Measurements from ENCODE around the gene SERPINB6. TPM values are rescaled to one million over a fixed set of nuclear protein-coding genes. Genes with fewer than 3 reads are reported as not detected.

Gene SERPINB6
- polyA plus RNA-seq, 3 donors: 117 to 208 (median 200) TPM

GRCh38 chr6:2988426-2989331, 17.3 kb upstream of the SERPINB6 start:
- Histone ChIP-seq H3K36me3 (replicated peaks in 1 of 2; ENCODE audit: control insufficient read depth in 1 of 2, insufficient read depth in 2 of 2, low read length in 2 of 2) (no peaks in the 10 kb centered on the region), H3K27ac (ENCODE audit: low read depth in 1 of 2, low read length in 2 of 2) (peak overlapping the region; percentile 82 to 94), H3K79me2 (ENCODE audit: insufficient read depth, low read length) (peaks cover 8% of the 10 kb centered on the region), H3K4me1 (ENCODE audit: control insufficient read depth in 1 of 2, insufficient read depth in 2 of 2, low read length in 2 of 2) (peaks cover 19 to 32% of the 10 kb centered on the region in 2 donors), H3K9me3 (replicated peaks in 1 of 2; ENCODE audit: control insufficient read depth in 1 of 2, insufficient read depth in 1 of 2, low read length in 2 of 2) (no peaks in the 10 kb centered on the region), H3K27me3 (ENCODE audit: control insufficient read depth in 2 of 2, insufficient read depth in 2 of 2, low read length in 2 of 2) (no peaks in the 10 kb centered on the region), H3K4me3 (replicated peaks in 1 of 3; ENCODE audit: low read depth in 2 of 3, low read length in 3 of 3) (peak overlapping the region; percentile 80 to 100 (median 96)), H3K4me2 (replicated peaks; ENCODE audit: extremely low read depth, low read length, poor library complexity, severe bottlenecking) (peak overlapping the region; percentile 88), H2AFZ (ENCODE audit: insufficient read depth, low read depth, low read length, poor library complexity, severe bottlenecking) (peak overlapping the region; percentile 98), H4K20me1 (ENCODE audit: insufficient read depth, low read length) (no peaks in the 10 kb centered on the region), H3K9ac (ENCODE audit: insufficient read depth, low read length, poor library complexity, severe bottlenecking) (peak overlapping the region; percentile 87)
- DNase-seq: peak; percentile 73 to 89 (median 76)
- peaks cover 26% of the 10 kb centered on the region for H3K4me1 Mint-ChIP-seq
- peak; percentile 93 for TF ChIP-seq CTCF (IDR thresholded peaks at IDR 0.05)
- H3K36me3 Mint-ChIP-seq: peaks cover 0 to 1% of the 10 kb centered on the region in 2 donors
- intact Hi-C loops (cut with micrococcal nuclease): loop anchor here (2.0 to 10.0 kb wide), 6 partner anchors 36 to 198 kb away; partner anchors contain the start of gene SERPINB1 (in 2 of the 2)
- H3K27ac Mint-ChIP-seq: peak overlapping the region; percentile 97 to 99 (median 97)
- H3K9me3 Mint-ChIP-seq: peaks cover 0 to 2% (median 0%) of the 10 kb centered on the region in 7 donors
- peak overlapping the region; percentile 89 to 98 for H3K4me3 Mint-ChIP-seq
- peaks cover 2 to 7% (median 2%) of the 10 kb centered on the region in 3 donors for H3K27me3 Mint-ChIP-seq (ENCODE audit: low read depth in 3 of 3)
- WGBS (ENCODE audit: insufficient coverage): under 1% methylated on average over 59 of the region's 64 CpGs

DNA sequence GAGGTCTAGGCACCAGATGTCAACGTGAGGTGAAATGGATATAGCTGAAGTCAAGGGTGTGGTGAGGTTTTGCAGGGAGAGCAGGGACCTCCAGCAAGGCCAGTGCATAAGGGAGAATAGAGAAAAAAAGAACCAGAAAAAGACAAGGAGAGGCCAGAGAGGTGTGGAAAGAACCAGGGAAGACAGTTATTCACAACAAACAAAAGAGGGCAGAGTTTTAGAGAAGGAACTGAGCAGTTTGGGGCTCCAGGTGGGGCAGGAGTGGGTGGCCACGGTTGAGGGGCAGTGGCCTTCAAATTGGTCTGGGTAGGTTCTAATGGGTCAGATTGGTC, 16.7 kb upstream of the SERPINB6 start:
- Mint-ChIP-seq H3K4me1 (peaks cover 33% of the 10 kb centered on the region), H3K27me3 (ENCODE audit: low read depth in 3 of 3) (peaks cover 2 to 7% (median 2%) of the 10 kb centered on the region in 3 donors), H3K36me3 (peaks cover 0 to 1% of the 10 kb centered on the region in 2 donors), H3K27ac (peak overlapping the region; percentile 93 to 98 (median 94)), H3K9me3 (peaks cover 0 to 2% (median 0%) of the 10 kb centered on the region in 7 donors), H3K4me3 (peak overlapping the region; percentile 89 to 98)
- no peak for TF ChIP-seq CTCF (IDR thresholded peaks at IDR 0.05)
- peak overlapping the region; percentile 88 for H3K4me2 ChIP-seq (replicated peaks; ENCODE audit: extremely low read depth, low read length, poor library complexity, severe bottlenecking)
- no peaks in the 10 kb centered on the region for H3K9me3 ChIP-seq (replicated peaks in 1 of 2; ENCODE audit: control insufficient read depth in 1 of 2, insufficient read depth in 1 of 2, low read length in 2 of 2)
- H2AFZ ChIP-seq (ENCODE audit: insufficient read depth, low read depth, low read length, poor library complexity, severe bottlenecking): peak overlapping the region; percentile 98
- no peaks in the 10 kb centered on the region for H3K27me3 ChIP-seq (ENCODE audit: control insufficient read depth in 2 of 2, insufficient read depth in 2 of 2, low read length in 2 of 2)
- H3K36me3 ChIP-seq (replicated peaks in 1 of 2; ENCODE audit: control insufficient read depth in 1 of 2, insufficient read depth in 2 of 2, low read length in 2 of 2): no peaks in the 10 kb centered on the region
- 21% methylated on average over 2 of the region's 2 CpGs for WGBS (ENCODE audit: insufficient coverage)
- peaks cover 8% of the 10 kb centered on the region for H3K79me2 ChIP-seq (ENCODE audit: insufficient read depth, low read length)
- H3K27ac ChIP-seq (ENCODE audit: low read depth in 1 of 2, low read length in 2 of 2): peak overlapping the region; percentile 82 to 94
- H3K4me3 ChIP-seq (replicated peaks in 1 of 3; ENCODE audit: low read depth in 2 of 3, low read length in 3 of 3): peak overlapping the region; percentile 80 to 100 (median 96)
- intact Hi-C loops (cut with micrococcal nuclease): loop anchor here (2.0 to 10.0 kb wide), 6 partner anchors 35 to 197 kb away; partner anchors contain the start of gene SERPINB1 (in 2 of the 2)
- peaks cover 20 to 35% of the 10 kb centered on the region in 2 donors for H3K4me1 ChIP-seq (ENCODE audit: control insufficient read depth in 1 of 2, insufficient read depth in 2 of 2, low read length in 2 of 2)
- H4K20me1 ChIP-seq (ENCODE audit: insufficient read depth, low read length): no peaks in the 10 kb centered on the region
- peak overlapping the region; percentile 87 for H3K9ac ChIP-seq (ENCODE audit: insufficient read depth, low read length, poor library complexity, severe bottlenecking)
- no peak for DNase-seq

Measured in CD14-positive monocyte (primary cell).